ENCODE data around the gene UBE2F.
"Not testable (repeated sequence)": the region's sequence is repeated elsewhere in the genome, so short reads cannot be mapped to it uniquely, and the experiment has no call there.

Gene UBE2F

DNA sequence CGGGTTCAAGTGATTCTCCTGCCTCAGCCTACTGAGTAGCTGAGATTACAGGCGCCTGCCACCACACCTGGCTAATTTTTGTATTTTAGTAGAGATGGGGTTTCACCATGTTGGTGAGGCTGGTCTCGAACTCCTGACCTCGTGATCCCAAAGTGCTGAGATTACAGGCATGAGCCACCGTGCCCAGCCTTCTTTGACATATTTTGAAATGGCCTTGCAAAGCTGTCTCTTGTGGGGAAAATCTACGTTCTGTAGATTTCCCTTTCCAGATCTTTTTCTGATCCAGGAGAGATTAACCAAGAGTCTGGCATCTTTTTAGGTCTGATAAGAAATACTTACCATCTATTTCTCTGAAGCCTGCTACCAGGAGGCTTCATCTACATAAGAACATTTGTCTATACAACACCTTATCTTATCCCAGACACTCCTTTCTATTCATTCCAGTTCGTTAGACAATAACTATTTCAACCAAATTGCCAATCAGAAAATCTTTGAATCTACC, 3.3 kb upstream of the UBE2F start:
- H3K4me3 Mint-ChIP-seq; H3K27me3 Mint-ChIP-seq; H3K36me3 Mint-ChIP-seq (ENCODE audit: low read depth); H3K27ac Mint-ChIP-seq: not testable (repeated sequence)
- peaks cover 15% of the 10 kb centered on the region for H3K4me1 Mint-ChIP-seq (ENCODE audit: low read depth)
- H3K9me3 Mint-ChIP-seq, result peaks cover 12% of the 10 kb centered on the region

DNA sequence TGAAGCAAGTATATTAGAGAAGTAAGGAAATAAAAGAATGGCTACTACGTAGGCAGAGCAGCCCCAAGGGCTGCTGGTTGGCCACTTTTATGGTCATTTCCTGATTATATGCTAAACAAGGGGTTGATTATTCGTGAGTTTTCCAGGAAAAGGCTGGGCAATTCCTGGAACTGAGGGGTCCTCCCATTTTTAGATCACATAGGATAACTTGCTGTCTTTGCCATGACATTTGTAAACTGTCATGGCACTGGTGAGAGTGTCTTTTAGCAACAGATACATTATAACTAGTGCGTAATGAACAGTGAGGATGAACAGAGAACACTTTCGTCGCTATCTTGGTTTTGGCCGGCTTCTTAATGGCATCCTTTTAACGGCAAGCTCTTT, 2.6 kb upstream of the UBE2F start:
- Mint-ChIP-seq H3K4me1 (ENCODE audit: low read depth) (peaks cover 21% of the 10 kb centered on the region), H3K4me3 (no peak overlapping the region), H3K27me3 (no peaks in the 10 kb centered on the region), H3K27ac (no peak overlapping the region), H3K9me3 (peaks cover 12% of the 10 kb centered on the region), H3K36me3 (ENCODE audit: low read depth) (peaks cover 9% of the 10 kb centered on the region)

DNA sequence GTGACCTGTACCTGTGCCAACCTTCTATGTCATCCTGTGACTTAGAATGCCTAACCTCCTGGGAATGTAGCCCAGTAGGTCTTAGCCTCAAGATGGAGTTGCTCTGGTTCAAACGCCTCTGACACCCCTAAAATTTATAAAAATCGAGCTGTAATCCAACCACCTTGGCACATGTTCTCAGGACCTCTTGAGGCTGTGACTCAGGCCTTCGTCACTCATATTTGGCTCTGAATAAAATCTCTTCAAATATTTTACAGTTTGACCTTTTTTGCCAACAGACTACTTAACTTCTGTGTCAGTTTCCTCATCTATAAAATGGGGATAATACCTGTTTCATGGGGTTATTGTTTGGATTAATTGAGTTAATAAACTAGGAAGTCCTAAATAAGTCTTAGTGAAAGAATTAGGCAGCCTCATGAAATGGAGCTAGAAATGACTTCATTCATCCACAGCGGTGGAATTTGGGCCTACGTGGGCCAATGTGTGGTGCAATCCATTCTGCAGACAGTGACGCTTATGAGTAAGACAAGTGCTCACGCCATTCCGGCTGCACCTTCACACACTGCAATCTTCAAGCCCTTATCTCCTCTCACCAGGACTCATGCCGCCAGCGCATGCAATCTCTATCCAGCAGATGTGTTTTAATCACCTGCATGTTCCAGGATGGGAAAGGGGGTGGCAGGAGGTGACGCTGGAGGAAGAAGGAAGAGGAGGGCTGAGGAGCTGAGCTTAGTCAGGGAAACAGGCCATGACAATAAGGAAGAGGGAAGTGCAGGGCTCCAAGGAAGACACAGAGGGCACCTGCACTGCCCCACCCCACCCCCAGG, 2.0 kb upstream of the UBE2F start:
- Mint-ChIP-seq H3K4me3 (no peak overlapping the region), H3K27me3 (no peaks in the 10 kb centered on the region), H3K4me1 (ENCODE audit: low read depth) (peaks cover 27% of the 10 kb centered on the region), H3K27ac (no peak overlapping the region), H3K9me3 (peaks cover 12% of the 10 kb centered on the region), H3K36me3 (ENCODE audit: low read depth) (peaks cover 15% of the 10 kb centered on the region)

DNA sequence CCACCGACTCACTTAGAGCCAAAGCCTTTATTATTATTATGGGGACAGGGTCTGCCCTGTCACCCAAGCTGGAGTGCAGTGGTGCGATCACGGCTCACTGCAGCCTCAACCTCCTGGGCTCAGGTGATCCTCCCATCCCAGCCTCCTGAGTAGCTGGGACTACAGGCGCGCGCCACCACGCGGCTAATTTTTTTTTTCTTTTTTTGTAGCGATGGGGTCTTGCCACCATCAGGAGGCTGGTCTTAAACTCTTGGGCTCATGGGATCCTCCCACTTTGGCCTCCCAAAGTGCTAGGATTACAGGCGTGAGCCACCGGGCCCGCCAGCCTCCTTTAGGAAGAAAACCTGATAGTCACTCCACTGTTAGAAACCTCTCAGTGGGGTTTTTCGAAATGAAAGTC, 970 bp upstream of the UBE2F start:
- peaks cover 12% of the 10 kb centered on the region for H3K9me3 Mint-ChIP-seq
- peak overlapping the region; percentile 77 for H3K27ac Mint-ChIP-seq
- H3K36me3 Mint-ChIP-seq (ENCODE audit: low read depth), result peaks cover 16% of the 10 kb centered on the region
- peaks cover 37% of the 10 kb centered on the region for H3K4me1 Mint-ChIP-seq (ENCODE audit: low read depth)
- peak overlapping the region; percentile 81 for H3K4me3 Mint-ChIP-seq
- not testable (repeated sequence) for H3K27me3 Mint-ChIP-seq

DNA sequence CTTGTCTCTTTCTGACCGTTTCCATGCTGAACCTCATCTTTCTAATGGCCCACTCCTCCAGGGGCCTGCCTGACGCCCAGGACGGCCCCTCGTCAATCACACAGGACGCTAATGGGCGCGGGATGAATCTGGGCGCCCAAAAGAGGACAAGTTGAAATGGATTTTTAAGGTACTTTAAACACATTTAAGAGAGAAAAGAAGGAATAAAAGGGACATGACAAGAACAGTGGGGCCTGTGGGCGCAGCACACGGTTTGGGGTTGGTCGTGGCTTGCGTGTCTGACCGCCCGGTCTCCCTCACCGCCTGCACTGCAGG, 607 bp upstream of the UBE2F start:
- Mint-ChIP-seq H3K27ac (peak overlapping the region; percentile 77), H3K36me3 (ENCODE audit: low read depth) (peaks cover 16% of the 10 kb centered on the region), H3K4me1 (ENCODE audit: low read depth) (peaks cover 39% of the 10 kb centered on the region), H3K27me3 (no peaks in the 10 kb centered on the region), H3K9me3 (peaks cover 12% of the 10 kb centered on the region), H3K4me3 (peak overlapping the region; percentile 81)

DNA sequence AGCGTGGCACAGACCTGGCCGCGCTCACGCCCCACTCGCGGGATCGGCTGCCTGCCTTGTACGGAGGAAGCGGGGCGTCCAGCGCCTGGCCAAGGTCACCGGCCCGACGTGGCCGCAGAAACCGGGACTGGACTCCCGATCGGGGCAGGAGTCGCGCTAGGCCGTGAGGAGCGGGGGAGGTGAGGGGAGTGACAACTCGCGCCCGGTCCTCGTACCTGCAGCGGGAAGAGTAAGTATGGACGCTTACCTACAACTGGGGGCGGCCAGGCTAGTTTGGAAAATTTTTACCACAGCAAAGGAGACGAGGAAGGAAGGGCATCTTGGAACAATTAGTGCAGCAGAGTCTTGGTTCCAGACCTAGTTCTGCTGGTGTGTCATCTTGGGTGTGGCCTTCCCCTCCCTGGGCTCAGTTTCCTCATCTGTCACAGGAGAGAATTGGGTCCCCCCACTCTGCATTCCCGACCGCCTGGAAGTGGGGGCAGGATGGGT, 693 bp downstream of the UBE2F start:
- peak overlapping the region; percentile 96 for H3K4me3 Mint-ChIP-seq
- H3K4me1 Mint-ChIP-seq (ENCODE audit: low read depth), result peaks cover 46% of the 10 kb centered on the region
- no peaks in the 10 kb centered on the region for H3K27me3 Mint-ChIP-seq
- peaks cover 10% of the 10 kb centered on the region for H3K9me3 Mint-ChIP-seq
- H3K36me3 Mint-ChIP-seq (ENCODE audit: low read depth), result peaks cover 19% of the 10 kb centered on the region
- peak overlapping the region; percentile 87 for H3K27ac Mint-ChIP-seq

DNA sequence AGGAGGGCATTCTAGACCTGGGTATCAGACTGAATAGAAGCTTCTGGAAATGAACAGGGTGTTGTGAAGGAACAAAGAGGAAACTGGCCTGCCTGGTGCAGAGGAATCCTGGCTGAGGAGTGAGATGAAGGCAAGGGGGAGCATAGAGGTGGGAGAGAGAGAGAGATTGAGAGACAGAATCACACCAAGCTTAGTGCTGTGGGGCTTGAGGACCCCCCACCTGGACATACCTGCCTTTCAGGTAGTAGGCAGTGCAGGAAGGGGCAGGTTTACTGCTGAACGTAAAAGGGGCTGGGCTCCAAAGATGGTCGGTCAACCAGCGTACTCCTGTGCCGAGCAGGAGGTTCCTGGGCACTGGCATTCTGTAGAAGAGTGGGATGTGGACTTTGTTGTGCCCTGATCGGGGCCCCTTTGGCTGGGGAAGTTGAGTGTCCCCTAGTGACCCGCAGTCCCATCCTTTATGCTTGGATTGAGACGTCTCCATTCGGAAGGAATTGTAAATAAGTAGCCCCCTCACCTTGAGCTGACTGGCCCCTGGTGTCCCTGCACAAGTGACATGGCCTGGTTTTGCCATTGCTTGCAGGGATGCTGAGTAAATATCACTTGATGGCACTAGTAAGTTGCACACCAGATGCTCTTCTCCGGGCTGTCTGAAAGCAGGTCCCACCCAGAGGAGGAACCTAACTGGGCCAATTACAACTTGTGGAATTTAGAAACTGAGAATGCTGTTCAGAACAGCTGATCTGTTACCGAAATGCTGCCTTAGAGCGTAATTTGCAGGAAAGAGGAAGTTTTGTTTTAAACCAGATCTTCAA, 1.4 kb downstream of the UBE2F start:
- Mint-ChIP-seq H3K27me3 (no peaks in the 10 kb centered on the region), H3K27ac (peak overlapping the region; percentile 87), H3K9me3 (peaks cover 4% of the 10 kb centered on the region), H3K36me3 (ENCODE audit: low read depth) (peaks cover 21% of the 10 kb centered on the region), H3K4me3 (peak overlapping the region; percentile 96), H3K4me1 (ENCODE audit: low read depth) (peaks cover 46% of the 10 kb centered on the region)

DNA sequence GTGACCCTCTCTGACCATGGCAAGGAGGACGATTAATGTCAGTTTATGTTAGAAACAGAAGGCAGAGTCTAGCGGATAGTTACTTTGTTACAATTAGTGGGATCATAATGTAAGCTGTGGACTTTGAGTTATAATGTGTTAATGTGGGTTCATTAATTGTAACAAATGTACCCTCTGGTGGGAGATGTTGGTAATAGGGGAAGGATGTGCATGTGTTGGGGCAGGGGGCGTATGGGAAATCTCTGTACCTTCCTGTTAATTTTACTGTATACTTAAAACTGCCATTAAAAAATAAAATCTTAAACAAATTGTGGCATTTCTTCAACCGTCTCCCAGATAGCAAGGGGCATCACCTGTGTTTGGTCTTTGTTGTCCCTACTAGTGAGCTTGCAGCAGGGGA, 4.8 kb downstream of the UBE2F start:
- Mint-ChIP-seq H3K27me3 (no peaks in the 10 kb centered on the region), H3K9me3 (no peaks in the 10 kb centered on the region), H3K36me3 (ENCODE audit: low read depth) (peaks cover 37% of the 10 kb centered on the region), H3K4me1 (ENCODE audit: low read depth) (peaks cover 46% of the 10 kb centered on the region), H3K27ac (no peak overlapping the region), H3K4me3 (no peak overlapping the region)

DNA sequence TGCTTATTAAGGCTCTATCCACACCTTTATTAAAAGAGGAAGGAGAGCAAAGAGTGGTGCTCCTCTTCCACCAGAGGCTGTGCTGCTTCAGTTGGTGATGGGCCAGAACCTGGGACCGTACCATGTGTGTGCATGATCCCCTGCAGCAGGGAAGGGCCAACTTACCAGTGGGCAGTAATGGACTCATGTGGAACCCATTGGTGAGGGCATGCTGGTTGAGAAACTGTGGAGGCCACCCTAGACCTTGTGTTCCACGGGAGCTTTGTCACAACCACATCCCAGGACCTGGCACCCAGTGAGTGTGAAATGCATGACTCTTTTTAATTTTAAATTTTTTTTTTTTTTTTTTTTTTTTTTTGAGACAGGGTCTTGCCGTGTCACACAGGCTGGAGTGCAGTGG, 5.4 kb downstream of the UBE2F start:
- H3K4me1 Mint-ChIP-seq (ENCODE audit: low read depth), result peaks cover 50% of the 10 kb centered on the region
- H3K9me3 Mint-ChIP-seq, result no peaks in the 10 kb centered on the region
- H3K27ac Mint-ChIP-seq, result no peak overlapping the region
- no peaks in the 10 kb centered on the region for H3K27me3 Mint-ChIP-seq
- peaks cover 38% of the 10 kb centered on the region for H3K36me3 Mint-ChIP-seq (ENCODE audit: low read depth)
- H3K4me3 Mint-ChIP-seq, result no peak overlapping the region

DNA sequence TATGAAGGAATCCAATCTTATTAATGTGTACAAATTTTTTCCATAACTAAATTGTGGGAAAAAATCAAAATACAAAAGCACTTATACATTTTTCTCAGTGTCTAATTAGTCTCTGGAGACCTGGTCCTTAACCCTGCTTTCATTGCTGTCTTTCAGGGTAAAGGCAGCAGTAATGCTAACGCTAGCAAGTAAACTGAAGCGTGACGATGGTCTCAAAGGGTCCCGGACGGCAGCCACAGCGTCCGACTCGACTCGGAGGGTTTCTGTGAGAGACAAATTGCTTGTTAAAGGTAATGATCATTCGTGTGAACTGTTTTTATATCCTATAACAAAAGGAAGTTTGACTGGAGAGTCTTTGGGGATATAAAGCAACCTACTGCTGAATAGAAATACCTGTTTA, 6.1 kb downstream of the UBE2F start:
- no peaks in the 10 kb centered on the region for H3K9me3 Mint-ChIP-seq
- H3K36me3 Mint-ChIP-seq (ENCODE audit: low read depth), result peaks cover 45% of the 10 kb centered on the region
- no peaks in the 10 kb centered on the region for H3K27me3 Mint-ChIP-seq
- H3K4me3 Mint-ChIP-seq, result no peak overlapping the region
- no peak overlapping the region for H3K27ac Mint-ChIP-seq
- H3K4me1 Mint-ChIP-seq (ENCODE audit: low read depth), result peaks cover 52% of the 10 kb centered on the region

DNA sequence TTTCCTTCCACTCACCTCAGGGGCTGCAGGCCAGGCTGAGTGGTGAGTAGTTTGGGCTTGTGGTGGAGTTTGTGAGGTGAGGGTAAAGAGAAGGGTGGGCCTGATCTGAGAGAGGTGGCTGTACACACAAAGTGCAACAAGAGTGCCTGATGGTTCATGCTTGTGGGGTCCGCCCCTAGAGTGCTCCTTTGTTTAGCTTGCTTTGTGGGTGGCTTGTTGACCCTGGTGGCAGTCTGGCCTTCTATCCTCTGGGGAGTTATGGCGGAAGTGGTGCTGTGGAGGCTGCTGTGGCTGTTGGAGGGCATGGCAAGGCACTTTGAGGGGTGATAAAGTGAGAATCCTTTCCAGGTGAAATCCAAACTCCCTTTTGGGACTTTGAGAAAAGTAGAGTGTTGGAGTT, 10.6 kb downstream of the UBE2F start:
- Mint-ChIP-seq H3K27ac (peak overlapping the region; percentile 21), H3K4me3 (no peak overlapping the region), H3K36me3 (ENCODE audit: low read depth) (peaks cover 56% of the 10 kb centered on the region), H3K27me3 (no peaks in the 10 kb centered on the region), H3K4me1 (ENCODE audit: low read depth) (peaks cover 56% of the 10 kb centered on the region), H3K9me3 (no peaks in the 10 kb centered on the region)

DNA sequence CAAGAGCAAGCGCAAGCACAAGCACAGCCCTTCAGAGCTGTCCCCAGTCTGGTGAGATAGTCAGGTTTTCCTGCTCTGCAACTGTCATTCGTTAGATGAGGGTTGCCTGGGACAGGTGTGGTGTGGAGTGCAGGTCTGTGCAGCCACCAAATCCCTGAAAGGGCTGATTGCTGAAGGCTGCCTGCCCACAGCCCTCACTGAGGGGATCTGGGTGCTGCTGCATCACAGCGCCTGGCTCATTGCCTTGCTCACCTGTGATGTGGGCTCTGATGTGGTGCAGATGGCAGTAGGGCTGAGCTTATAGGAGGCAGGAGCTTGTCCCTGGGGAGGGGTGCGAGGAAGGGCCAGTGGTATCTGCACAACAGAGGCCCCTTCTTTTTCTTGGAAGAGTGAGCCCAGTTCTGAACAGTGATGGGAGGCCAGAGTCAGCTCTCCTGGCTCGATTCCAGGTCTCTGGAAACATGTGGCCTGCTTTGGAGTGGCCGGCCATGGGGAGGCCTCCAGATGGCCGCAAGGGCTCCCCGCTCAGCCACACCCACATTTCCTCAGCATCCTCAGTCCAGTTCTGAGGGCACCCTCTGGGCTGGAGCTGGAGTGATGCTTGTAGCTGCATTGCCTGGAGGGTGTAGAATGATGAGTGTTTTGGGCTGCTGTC, 11.4 kb downstream of the UBE2F start:
- H3K36me3 Mint-ChIP-seq (ENCODE audit: low read depth), result peaks cover 54% of the 10 kb centered on the region

DNA sequence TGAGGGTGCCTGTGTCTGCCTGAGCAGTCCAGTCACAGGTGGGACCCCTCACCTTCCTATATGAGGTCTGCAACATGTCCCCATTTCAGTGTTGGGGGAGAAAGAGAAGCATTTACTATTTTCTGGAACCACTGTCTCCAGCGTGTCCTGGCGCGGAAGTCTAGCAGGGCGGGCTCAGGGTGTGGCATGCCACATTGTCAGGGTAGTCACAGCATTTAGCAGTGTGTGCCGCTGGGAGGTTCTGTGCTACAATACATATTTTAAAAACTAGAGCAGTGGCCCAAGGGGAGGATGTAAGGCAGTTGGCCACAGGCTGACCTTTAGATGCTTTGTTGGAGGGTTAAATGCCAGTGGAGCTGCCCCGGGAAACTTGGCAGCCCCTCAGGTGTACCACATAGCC, 12.5 kb downstream of the UBE2F start:
- peak overlapping the region; percentile 18 for H3K4me3 Mint-ChIP-seq

More for the DNA sequence above, 11.4 kb downstream of the UBE2F start:
- H3K4me3 Mint-ChIP-seq, result no peak overlapping the region
- no peaks in the 10 kb centered on the region for H3K27me3 Mint-ChIP-seq
- peaks cover 58% of the 10 kb centered on the region for H3K4me1 Mint-ChIP-seq (ENCODE audit: low read depth)
- H3K9me3 Mint-ChIP-seq, result no peaks in the 10 kb centered on the region
- H3K27ac Mint-ChIP-seq, result no peak overlapping the region

DNA sequence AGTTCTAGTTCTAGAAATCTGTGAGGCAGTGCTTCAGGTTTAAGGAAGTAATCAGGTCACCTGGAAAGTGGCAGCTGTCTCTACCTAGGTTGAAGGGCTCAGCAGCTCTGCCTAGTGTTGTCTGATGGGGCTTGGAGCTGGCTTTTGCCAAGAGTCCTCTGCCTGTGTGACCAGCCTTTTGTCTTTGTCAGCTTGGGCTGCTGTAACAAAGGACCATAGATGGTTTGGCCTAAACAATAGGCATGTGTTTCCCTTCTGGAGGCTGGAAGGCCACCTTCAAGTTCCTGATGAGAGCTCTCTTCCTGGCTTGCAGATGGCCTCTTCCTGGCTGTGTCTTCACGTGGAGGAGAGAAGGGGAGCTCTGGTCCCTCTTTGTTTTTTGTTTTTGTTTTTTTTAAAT, 13.3 kb downstream of the UBE2F start:
- no peak overlapping the region for H3K4me3 Mint-ChIP-seq
- H3K36me3 Mint-ChIP-seq (ENCODE audit: low read depth), result peaks cover 66% of the 10 kb centered on the region

More for the DNA sequence above, 12.5 kb downstream of the UBE2F start:
- Mint-ChIP-seq H3K27ac (peak overlapping the region; percentile 93), H3K36me3 (ENCODE audit: low read depth) (peaks cover 59% of the 10 kb centered on the region), H3K27me3 (no peaks in the 10 kb centered on the region), H3K9me3 (no peaks in the 10 kb centered on the region), H3K4me1 (ENCODE audit: low read depth) (peaks cover 70% of the 10 kb centered on the region)

DNA sequence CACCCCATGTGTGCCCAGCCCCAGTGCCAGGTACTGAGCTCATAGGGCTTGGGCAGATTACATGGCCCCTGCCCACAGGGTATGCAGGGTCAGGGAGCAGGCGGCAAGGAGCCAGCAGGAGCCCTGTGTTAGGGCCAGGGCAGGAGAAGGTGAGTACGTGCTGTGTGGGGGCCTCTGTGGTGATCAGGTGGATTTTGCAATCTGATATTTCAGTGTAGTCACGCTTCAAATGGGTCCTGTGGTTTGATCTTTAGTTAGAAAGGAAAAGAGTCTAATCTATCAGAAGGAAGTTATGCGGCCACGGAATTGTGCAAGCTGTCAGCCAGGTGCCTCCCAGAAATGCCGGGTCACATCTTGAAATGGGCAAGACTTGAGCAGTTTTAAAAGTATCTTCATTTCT, 13.9 kb downstream of the UBE2F start:
- Mint-ChIP-seq H3K36me3 (ENCODE audit: low read depth) (peaks cover 66% of the 10 kb centered on the region), H3K27me3 (no peaks in the 10 kb centered on the region), H3K4me1 (ENCODE audit: low read depth) (peaks cover 82% of the 10 kb centered on the region), H3K27ac (peak overlapping the region; percentile 93), H3K4me3 (peak overlapping the region; percentile 42), H3K9me3 (no peaks in the 10 kb centered on the region)

More for the DNA sequence above, 13.3 kb downstream of the UBE2F start:
- peak overlapping the region; percentile 93 for H3K27ac Mint-ChIP-seq
- H3K9me3 Mint-ChIP-seq, result no peaks in the 10 kb centered on the region
- H3K27me3 Mint-ChIP-seq, result no peaks in the 10 kb centered on the region
- peaks cover 75% of the 10 kb centered on the region for H3K4me1 Mint-ChIP-seq (ENCODE audit: low read depth)

Data from stimulated activated naive CD8-positive, alpha-beta T cell treated with anti-CD3 and anti-CD28 coated beads, Interleukin-15, Interleukin-2, amounts not matched to agents 100 ng/mL and 50 ng/mL, for 24 hours (primary cell).